ENCODE data around the gene CENPV.
"Not testable (repeated sequence)": the region's sequence is repeated elsewhere in the genome, so short reads cannot be mapped to it uniquely, and the experiment has no call there.

CENPV gene

DNA sequence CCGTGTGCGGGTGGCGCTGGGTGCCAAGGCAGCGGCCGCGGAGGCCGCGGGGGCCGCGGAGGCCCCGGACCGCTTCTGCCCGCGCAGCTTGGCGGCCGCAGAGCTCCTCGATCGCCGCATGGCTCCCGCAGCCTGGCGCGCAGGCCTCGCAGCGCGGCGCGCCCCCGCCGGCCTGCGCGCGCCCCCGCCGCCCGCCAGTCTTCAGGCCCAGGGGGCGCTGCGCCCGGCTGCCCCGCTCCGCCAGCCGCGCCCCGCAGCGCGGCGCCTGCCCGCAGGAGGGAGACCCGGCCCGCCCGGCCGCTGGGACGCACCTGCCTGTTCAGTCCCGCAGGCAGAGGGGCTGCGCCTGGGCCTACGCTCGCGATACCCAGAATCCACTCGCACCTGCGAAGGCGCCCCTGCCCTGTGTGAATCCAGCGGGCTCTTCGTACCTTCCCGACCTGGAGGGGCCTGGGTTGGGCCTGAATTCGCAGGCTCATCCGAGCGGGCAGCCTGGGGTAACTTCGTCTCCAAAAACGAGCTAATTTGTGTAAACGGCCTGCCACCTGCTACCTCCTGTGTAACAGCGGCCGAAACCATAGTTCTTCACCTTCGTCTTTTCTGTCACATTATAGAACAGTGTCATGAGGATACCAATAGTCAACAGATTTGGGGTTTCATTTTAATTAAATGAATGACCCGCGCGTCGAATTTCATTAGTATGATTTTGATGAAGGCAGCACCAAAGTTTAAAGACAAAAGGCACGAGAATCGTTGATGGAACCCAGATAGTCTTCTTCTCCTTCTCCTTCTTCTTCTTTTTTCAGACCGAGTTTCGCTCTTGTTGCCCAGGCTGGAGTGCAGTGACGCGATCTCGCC is at the start of gene CENPV:
TSS of gene CENPV (minus strand) at position 153 of the 858 bp plus-strand sequence. CDS start at position 120, 33 bp downstream.
- peak; percentile 64 for DNase-seq

GRCh38 chr17:16398270-16399267 is 45.3 kb upstream of the CENPV start:
- peak; percentile 78 for DNase-seq

- DNase-seq, result not testable (repeated sequence)
These were observed 43.4 kb upstream of the CENPV start for GRCh38 chr17:16396693-16397092.

DNA sequence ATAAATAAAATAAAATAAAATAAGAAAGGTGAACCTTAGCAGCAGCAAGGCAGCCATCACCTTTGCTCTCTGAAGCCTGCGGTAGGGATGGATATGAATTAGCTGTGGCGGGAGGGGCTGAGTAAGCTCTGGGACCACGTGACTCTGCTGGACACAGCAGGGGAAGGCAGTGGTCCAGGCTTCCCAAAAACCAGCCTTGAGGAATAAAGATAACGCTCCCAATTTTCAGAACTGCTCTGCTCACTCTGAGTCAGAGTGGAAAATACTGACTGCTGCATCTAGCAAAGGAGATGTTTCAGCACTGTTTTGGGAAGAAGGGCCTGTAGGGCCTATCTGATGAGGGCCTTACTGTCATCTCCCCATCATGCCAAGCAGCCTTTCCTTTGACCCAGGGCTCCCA is 42.6 kb upstream of the CENPV start:
- DNase-seq, result not testable (repeated sequence)

- DNase-seq, result not testable (repeated sequence)
These were observed 39.2 kb upstream of the CENPV start for GRCh38 chr17:16392491-16392890.

DNA sequence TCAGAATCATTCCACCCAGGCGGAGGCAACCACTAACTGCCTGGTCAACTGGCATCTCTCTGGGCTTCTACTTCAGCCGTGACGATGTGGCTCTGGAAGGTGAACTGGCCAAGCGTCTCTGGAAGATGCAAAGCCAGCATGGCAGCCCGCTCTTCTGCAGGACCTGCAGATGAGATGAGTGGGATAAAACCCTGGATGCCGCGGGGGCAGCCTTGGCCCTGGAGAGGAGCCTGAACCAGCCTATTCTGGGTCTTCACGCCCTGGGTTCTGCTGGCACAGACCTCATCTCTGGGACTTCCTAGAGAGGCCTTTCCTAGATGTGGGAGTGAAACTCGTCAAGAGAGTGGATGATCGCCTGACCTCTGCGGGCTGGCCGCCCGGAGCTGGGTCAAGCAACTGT is 38.2 kb upstream of the CENPV start:
- DNase-seq, result no peak

GRCh38 chr17:16386126-16386507 is 32.8 kb upstream of the CENPV start:
- not testable (repeated sequence) for DNase-seq

GRCh38 chr17:16384557-16384956 is 31.3 kb upstream of the CENPV start:
- DNase-seq, result no peak

DNA sequence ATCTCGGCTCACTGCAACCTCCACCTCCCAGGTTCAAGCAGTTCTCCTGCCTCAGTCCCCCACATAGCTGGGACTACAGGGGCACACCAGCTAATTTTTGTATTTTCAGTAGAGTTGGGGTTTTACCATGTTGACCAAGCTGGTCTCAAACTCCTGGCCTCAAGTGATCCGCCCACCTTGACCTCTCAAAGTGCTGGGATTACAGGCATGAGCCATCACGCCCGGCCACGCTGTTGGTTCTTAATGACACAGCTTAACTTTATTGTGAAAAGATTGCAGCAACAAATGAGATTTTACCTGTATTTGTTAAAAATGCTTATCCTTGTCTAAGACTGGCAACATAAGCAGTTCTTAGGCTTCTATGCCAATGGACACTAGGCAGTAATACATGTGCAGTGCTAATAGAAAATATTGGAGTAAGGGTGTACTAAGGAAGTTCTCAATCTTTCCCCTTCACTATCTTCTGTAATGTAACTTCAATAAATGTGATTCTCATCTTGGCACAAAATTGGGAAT is 30.6 kb upstream of the CENPV start:
- DNase-seq, result no peak

- no peak for DNase-seq
These were observed 29.9 kb upstream of the CENPV start for GRCh38 chr17:16383216-16383615.

- DNase-seq, result no peak
These were observed 28.2 kb upstream of the CENPV start for GRCh38 chr17:16381496-16381820.

- DNase-seq, result peak; percentile 97
These were observed 27.6 kb upstream of the CENPV start, which contains the start of gene UBB for GRCh38 chr17:16380640-16381495. Gene UBB (plus strand): TSS chr17:16381091. CDS start chr17:16381908, 817 bp downstream.

DNA sequence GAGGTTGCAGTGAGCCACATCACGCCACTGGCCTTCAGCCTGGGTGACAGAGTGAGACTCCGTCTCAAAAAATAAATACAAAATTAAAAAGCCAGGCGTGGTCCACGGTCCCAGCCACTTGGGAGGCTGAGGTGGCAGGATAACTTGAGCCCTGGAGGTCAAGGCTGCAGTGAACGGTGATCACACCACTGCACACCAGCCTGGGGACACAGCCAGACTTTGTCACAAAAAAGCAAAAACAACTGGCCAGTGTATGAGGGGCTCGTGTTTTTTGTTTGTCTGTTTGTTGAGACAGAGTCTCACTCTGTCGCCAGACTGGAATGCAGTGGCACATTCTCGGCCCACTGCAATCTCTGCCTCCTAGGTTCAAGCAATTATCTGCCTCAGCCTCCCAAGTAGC is 26.4 kb upstream of the CENPV start:
- DNase-seq, result no peak

GRCh38 chr17:16378636-16379282 is 25.5 kb upstream of the CENPV start:
- DNase-seq, result no peak

GRCh38 chr17:16377941-16378341 is 24.7 kb upstream of the CENPV start:
- DNase-seq, result no peak

DNA sequence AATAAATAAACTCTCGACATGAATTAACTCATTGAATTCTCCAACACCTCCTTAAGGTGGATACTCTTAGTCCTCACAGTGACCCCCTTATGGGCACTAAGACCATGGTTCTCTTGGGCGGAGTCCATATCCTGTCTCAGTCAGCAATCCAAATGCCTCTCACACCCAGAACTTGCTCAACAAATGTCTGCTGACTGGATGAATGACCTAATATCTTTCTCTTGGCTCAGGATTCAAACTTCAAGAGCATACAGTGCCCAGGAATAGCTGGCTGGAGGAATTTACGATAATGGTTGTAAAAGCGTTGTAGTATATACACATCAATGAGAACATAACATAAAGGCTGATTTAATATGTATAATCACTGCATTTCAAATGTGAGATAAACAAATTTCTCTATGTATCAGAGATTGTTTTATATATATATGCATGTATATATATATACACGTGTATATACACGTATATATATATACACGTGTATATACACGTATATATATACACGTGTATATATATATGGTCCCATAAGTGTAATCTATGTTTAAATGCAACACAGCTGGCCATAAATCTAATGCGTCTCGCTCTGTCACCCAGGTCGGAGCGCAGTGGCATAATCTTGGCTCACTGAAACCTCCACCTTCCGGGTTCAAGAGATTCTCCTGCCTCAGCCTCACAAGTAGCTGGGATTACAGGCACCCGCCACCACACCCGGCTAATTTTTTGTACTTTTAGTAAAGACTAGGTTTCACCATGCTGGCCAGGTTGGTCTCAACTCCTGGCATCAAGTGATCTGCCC is 21.1 kb upstream of the CENPV start:
- no peak for DNase-seq

GRCh38 chr17:16371742-16372141 is 18.5 kb upstream of the CENPV start:
- no peak for DNase-seq

- DNase-seq, result no peak
These were observed 11.4 kb upstream of the CENPV start for GRCh38 chr17:16364625-16365024.

- peak; percentile 83 for DNase-seq
These were observed 10.7 kb upstream of the CENPV start for GRCh38 chr17:16363749-16364536.

DNA sequence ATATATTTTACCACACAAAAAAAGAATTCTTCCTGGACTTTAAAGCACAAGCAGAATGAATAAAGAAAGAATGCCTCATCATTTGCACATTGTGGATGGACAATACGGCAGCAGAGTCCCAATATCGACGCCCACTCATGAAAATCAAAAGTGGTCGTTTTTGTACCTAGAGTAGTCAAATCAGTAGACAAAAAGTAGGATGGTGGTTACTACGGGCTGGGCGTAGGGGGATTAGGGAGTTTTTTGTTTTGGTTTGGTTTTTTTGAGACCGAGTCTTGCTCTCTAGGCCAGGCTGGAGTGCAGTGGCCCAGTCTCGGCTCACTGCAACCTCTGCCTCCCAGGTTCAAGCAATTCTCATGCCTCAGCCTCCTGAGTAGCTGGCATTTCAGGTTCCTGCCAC is 8.6 kb upstream of the CENPV start:
- no peak for DNase-seq
